ENCODE results near the gene MT1F.

MT1F gene

GRCh38 chr16:56686758-56687157 lies 29.0 kb downstream of the MT1F start:
- TF ChIP-seq, protein P1, sequence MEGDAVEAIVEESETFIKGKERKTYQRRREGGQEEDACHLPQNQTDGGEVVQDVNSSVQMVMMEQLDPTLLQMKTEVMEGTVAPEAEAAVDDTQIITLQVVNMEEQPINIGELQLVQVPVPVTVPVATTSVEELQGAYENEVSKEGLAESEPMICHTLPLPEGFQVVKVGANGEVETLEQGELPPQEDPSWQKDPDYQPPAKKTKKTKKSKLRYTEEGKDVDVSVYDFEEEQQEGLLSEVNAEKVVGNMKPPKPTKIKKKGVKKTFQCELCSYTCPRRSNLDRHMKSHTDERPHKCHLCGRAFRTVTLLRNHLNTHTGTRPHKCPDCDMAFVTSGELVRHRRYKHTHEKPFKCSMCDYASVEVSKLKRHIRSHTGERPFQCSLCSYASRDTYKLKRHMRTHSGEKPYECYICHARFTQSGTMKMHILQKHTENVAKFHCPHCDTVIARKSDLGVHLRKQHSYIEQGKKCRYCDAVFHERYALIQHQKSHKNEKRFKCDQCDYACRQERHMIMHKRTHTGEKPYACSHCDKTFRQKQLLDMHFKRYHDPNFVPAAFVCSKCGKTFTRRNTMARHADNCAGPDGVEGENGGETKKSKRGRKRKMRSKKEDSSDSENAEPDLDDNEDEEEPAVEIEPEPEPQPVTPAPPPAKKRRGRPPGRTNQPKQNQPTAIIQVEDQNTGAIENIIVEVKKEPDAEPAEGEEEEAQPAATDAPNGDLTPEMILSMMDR (IDR thresholded peaks at IDR 0.05; ENCODE audit: extremely low read depth, insufficient read depth, missing control alignments), result no peak
- in situ Hi-C loops (cut with MboI; ENCODE audit: low pct_unique_long_range_greater_than_20kb, low sequenced_read_pairs, unreplicated experiment), result no loop called here
- no peak for DNase-seq (ENCODE audit: low spot score)

- DNase-seq (ENCODE audit: low spot score), result no peak
- in situ Hi-C loops (cut with MboI; ENCODE audit: low pct_unique_long_range_greater_than_20kb, low sequenced_read_pairs, unreplicated experiment), result no loop called here
- TF ChIP-seq, protein P1 (IDR thresholded peaks at IDR 0.05; ENCODE audit: extremely low read depth, insufficient read depth, missing control alignments), result no peak
Measured at GRCh38 chr16:56688762-56689161, 31.0 kb downstream of the MT1F start.

DNA sequence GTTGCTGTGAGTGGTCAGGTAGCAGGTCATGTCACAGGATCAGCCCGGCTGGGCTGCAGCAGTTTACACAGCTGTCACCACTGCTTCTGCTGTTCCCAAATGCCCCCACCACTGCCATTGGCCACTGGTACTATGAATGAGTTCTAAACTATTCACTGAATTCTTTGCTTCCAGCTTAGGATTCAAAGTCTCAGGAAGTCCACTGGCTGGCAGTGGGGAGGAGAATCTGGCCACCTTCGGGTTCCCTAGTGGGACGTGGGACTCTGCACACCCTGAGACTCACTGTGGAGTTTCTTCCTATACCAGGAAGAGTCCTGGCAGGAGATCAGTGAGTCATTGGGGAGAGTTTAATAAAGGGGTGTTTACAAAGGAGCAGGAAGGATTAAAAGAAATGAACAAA lies 31.4 kb downstream of the MT1F start:
- TF ChIP-seq, protein P1 (IDR thresholded peaks at IDR 0.05; ENCODE audit: extremely low read depth, insufficient read depth, missing control alignments), result no peak
- in situ Hi-C loops (cut with MboI; ENCODE audit: low pct_unique_long_range_greater_than_20kb, low sequenced_read_pairs, unreplicated experiment), result no loop called here
- no peak for DNase-seq (ENCODE audit: low spot score)

DNA sequence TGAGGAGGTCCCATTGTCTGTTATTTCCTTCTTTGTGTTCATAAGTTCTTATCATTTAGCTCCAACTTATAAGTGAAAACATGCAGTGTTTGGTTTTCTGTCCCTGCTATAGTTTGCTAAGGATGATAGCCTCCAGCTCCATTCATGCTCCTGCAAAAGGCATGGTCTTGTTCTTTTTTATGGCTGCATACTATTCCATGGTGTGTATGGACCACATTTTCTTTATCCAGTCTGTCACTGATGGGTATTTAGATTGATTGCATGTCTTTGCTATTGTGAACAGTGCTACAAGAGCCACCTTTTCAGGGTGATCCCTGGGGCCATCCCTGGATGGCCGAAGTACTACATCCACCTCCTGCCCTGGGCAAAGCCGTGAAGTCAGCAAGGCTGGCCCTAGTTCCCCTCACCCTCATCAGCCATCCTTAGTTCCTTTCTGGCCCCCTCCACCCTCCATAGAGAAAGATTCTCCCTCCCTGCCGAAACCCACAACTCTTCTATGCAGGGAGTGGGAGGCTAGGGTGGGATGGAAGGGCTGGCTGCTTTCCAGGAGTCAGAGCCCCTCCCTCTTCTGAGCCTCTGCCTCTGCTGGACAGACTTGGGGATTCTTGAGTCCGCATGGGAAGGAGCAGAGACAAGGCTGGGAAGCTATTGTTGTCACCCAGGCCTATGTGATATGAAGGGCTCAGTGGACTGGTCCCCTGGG lies 32.8 kb downstream of the MT1F start:
- DNase-seq (ENCODE audit: low spot score), result no peak
- in situ Hi-C loops (cut with MboI; ENCODE audit: low pct_unique_long_range_greater_than_20kb, low sequenced_read_pairs, unreplicated experiment), result no loop called here
- TF ChIP-seq, protein P1 (IDR thresholded peaks at IDR 0.05; ENCODE audit: extremely low read depth, insufficient read depth, missing control alignments), result no peak

DNA sequence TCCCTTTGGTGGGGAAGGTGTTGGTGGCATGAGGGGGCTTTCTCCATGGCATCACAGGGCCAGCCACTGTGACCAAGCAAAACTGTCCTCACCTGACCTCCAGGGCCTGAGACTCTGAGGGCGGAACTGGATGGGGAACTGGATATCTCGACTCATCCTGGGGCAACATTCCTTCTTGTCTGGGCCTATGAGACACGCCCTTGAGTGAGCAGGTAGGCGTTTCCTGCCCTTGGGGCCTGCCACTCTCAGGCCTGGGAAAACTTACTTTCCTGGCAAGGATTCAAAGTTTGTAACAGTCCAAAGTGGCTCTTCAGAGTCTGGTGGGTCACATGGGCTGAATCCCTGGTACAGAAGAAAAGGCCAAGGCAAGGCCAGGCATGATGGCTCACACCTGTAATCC lies 34.1 kb downstream of the MT1F start:
- no peak for DNase-seq (ENCODE audit: low spot score)
- in situ Hi-C loops (cut with MboI; ENCODE audit: low pct_unique_long_range_greater_than_20kb, low sequenced_read_pairs, unreplicated experiment), result no loop called here
- TF ChIP-seq, protein P1 (IDR thresholded peaks at IDR 0.05; ENCODE audit: extremely low read depth, insufficient read depth, missing control alignments), result no peak

- TF ChIP-seq, protein P1 (IDR thresholded peaks at IDR 0.05; ENCODE audit: extremely low read depth, insufficient read depth, missing control alignments), result no peak
- no peak for DNase-seq (ENCODE audit: low spot score)
- in situ Hi-C loops (cut with MboI; ENCODE audit: low pct_unique_long_range_greater_than_20kb, low sequenced_read_pairs, unreplicated experiment), result no loop called here
Measured at GRCh38 chr16:56695246-56695645, 37.5 kb downstream of the MT1F start.
